ENCODE results near the gene KREMEN1.

DNA sequence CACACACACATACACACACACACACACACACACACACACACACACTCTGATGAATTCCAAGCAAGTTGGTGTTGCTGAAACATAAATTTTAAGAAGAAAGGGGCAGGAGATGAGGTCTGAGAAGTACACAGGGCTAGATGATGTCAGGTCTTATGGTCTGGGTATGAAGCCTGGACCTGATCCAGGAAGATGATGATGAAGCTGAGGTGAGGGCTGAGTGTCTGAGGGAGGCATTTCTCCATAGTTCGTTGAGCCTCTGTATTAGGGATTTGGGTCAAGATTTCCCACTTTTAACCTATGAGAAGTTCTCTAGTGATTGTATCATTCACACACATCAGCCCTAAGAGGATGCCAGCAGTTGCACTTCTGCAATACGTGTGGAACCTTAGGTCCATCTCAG lies 32.6 kb downstream of the KREMEN1 start:
- TF ChIP-seq, protein P1, sequence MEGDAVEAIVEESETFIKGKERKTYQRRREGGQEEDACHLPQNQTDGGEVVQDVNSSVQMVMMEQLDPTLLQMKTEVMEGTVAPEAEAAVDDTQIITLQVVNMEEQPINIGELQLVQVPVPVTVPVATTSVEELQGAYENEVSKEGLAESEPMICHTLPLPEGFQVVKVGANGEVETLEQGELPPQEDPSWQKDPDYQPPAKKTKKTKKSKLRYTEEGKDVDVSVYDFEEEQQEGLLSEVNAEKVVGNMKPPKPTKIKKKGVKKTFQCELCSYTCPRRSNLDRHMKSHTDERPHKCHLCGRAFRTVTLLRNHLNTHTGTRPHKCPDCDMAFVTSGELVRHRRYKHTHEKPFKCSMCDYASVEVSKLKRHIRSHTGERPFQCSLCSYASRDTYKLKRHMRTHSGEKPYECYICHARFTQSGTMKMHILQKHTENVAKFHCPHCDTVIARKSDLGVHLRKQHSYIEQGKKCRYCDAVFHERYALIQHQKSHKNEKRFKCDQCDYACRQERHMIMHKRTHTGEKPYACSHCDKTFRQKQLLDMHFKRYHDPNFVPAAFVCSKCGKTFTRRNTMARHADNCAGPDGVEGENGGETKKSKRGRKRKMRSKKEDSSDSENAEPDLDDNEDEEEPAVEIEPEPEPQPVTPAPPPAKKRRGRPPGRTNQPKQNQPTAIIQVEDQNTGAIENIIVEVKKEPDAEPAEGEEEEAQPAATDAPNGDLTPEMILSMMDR (IDR thresholded peaks at IDR 0.05) = no peak
- no peak for TF ChIP-seq EZH2 (IDR thresholded peaks at IDR 0.05)

All from neural progenitor cell (in vitro differentiated cells).